OCI-LY7 (cell line): ENCODE data around the gene GATA5. TPM values are rescaled to one million over a fixed set of nuclear protein-coding genes. Genes with fewer than 3 reads are reported as not detected.

Experiments
- BruUV-seq: library from RNA; stranded (reverse); fragments of 400-500 nt; replicated peaks from 2 replicates; lab custom pipeline; 2021; lab: Mats Ljungman, UMichigan
- CTCF ChIA-PET: fragments of 300-600 bp; sonication (Branson Sonifier 250); formaldehyde crosslinking; loops from one replicate; lab custom pipeline; 2022; ENCODE audit warnings: antibody characterized with exemption; ENCODE audit not compliant: unreplicated experiment; lab: Charles Lee
- POLR2A ChIA-PET: fragments of 300-600 bp; sonication (Branson Sonifier 250); formaldehyde crosslinking; loops from one replicate; lab custom pipeline; 2022; ENCODE audit warnings: antibody characterized with exemption; lab: Charles Lee
- DNase-seq: peaks from one replicate; pipeline ENCODE4 v3.0.0-alpha.2; 2015; ENCODE audit warnings: low spot score
- H2AFZ ChIP-seq: fragments of 200-600 bp; sonication (generic), shearing (Covaris generic); 2 replicates; pipeline ENCODE4 v1.6.1; 2014; ENCODE audit warnings: mild to moderate bottlenecking, antibody characterized with exemption, low read length, moderate library complexity
- H3K27ac ChIP-seq: fragments of 200-600 bp; sonication (generic); 2 replicates; pipeline ENCODE4 v1.5.1; 2014; ENCODE audit warnings: mixed run types, low read depth, mild to moderate bottlenecking, moderate library complexity, low read length, inconsistent platforms; ENCODE audit not compliant: poor library complexity, severe bottlenecking
- H3K36me3 ChIP-seq: fragments of 200-600 bp; sonication (generic); 2 replicates; pipeline ENCODE4 v1.6.1; 2014; ENCODE audit warnings: mild to moderate bottlenecking, antibody characterized with exemption, low read length, moderate library complexity, mixed read lengths; ENCODE audit not compliant: insufficient read depth
- H3K4me1 ChIP-seq: fragments of 200-600 bp; sonication (generic); 2 replicates; pipeline ENCODE4 v1.5.1; 2014; ENCODE audit warnings: mild to moderate bottlenecking, low read length; ENCODE audit not compliant: insufficient read depth, poor library complexity, severe bottlenecking
- H3K4me2 ChIP-seq: fragments of 200-600 bp; sonication (generic); 2 replicates; pipeline ENCODE4 v1.6.1; 2014; ENCODE audit warnings: mild to moderate bottlenecking, low read length
- H3K4me3 ChIP-seq: fragments of 200-600 bp; sonication (generic); 2 replicates; pipeline ENCODE4 v1.5.1; 2014; ENCODE audit warnings: mild to moderate bottlenecking, low read depth, low read length; ENCODE audit not compliant: poor library complexity, severe bottlenecking
- H3K79me2 ChIP-seq: fragments of 200-600 bp; sonication (generic); 2 replicates; pipeline ENCODE4 v1.6.1; 2016; ENCODE audit warnings: low read depth, mild to moderate bottlenecking, low read length, moderate library complexity, mixed read lengths; ENCODE audit not compliant: insufficient read depth
- H3K9me2 ChIP-seq: fragments of 200-600 bp; sonication (generic); 2 replicates; pipeline ENCODE4 v1.6.1; 2016; ENCODE audit warnings: mild to moderate bottlenecking, low read length, mixed read lengths; ENCODE audit not compliant: insufficient read depth
- H3K9me3 ChIP-seq: fragments of 200-600 bp; sonication (generic); 2 replicates; pipeline ENCODE4 v1.6.1; 2014; ENCODE audit warnings: mild to moderate bottlenecking, mixed run types, low read length, mixed read lengths
- H4K20me1 ChIP-seq: fragments of 200-600 bp; sonication (generic); 2 replicates; pipeline ENCODE4 v1.6.1; 2014; ENCODE audit warnings: mild to moderate bottlenecking, antibody characterized with exemption, low read length, moderate library complexity, mixed read lengths; ENCODE audit not compliant: insufficient read depth
- EZH2phosphoT487 ChIP-seq: fragments of 200-600 bp; sonication (generic); IDR thresholded peaks from 2 replicates; pipeline ENCODE4 v1.6.1; 2018; ENCODE audit warnings: low read depth, borderline replicate concordance, mild to moderate bottlenecking, mixed run types, antibody characterized with exemption, low read length, moderate library complexity, mixed read lengths
- intact Hi-C: fragments of 100-400 bp; cut with micrococcal nuclease; formaldehyde crosslinking; loops from one replicate; pipeline ENCODE4 v1.10.0; 2022; ENCODE audit not compliant: unreplicated experiment
- total RNA-seq, 2 experiments: library from RNA; depleted of rRNA in 1 of 2; stranded (reverse); fragments of >200 nt in 1 of 2; shearing (Covaris generic) in 1 of 2; gene quantifications; 2 replicates each; pipeline ENCODE4 v1.2.3, GENCODE V29; 2014 to 2022
- TF ChIP-seq, protein P1 (sequence below): fragments of 200-600 bp; sonication (generic); conservative IDR thresholded peaks from 2 replicates; pipeline ENCODE4 v1.5.1; 2014; ENCODE audit warnings: mild to moderate bottlenecking, antibody characterized with exemption, low read length, moderate library complexity, mixed read lengths

Gene GATA5
- total RNA-seq, 2 experiments from 2014 or later = not detected

DNA sequence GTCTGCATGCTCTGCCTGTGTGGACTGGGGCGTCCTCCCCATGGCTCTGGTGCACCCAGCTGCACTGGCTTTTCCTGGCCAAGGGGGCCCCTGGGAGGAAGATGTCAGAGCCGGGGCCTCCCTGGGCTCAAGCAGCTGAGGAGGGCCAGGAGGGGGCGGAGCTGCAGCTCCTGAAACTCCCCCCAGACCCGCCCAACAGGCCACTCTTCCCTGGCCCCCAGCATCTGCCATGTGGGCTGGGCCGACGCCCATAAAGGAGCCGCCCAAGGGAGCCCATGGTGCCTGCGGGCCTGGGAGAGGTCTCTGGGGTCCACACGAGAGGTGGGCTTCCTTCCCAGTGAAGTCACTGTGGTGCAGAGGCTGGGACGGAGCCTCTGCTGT is 52.5 kb downstream of the GATA5 start:
- BruUV-seq = no TSS peak
- TF ChIP-seq EZH2phosphoT487 = no peak
- TF ChIP-seq, protein P1, sequence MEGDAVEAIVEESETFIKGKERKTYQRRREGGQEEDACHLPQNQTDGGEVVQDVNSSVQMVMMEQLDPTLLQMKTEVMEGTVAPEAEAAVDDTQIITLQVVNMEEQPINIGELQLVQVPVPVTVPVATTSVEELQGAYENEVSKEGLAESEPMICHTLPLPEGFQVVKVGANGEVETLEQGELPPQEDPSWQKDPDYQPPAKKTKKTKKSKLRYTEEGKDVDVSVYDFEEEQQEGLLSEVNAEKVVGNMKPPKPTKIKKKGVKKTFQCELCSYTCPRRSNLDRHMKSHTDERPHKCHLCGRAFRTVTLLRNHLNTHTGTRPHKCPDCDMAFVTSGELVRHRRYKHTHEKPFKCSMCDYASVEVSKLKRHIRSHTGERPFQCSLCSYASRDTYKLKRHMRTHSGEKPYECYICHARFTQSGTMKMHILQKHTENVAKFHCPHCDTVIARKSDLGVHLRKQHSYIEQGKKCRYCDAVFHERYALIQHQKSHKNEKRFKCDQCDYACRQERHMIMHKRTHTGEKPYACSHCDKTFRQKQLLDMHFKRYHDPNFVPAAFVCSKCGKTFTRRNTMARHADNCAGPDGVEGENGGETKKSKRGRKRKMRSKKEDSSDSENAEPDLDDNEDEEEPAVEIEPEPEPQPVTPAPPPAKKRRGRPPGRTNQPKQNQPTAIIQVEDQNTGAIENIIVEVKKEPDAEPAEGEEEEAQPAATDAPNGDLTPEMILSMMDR = no peak

DNA sequence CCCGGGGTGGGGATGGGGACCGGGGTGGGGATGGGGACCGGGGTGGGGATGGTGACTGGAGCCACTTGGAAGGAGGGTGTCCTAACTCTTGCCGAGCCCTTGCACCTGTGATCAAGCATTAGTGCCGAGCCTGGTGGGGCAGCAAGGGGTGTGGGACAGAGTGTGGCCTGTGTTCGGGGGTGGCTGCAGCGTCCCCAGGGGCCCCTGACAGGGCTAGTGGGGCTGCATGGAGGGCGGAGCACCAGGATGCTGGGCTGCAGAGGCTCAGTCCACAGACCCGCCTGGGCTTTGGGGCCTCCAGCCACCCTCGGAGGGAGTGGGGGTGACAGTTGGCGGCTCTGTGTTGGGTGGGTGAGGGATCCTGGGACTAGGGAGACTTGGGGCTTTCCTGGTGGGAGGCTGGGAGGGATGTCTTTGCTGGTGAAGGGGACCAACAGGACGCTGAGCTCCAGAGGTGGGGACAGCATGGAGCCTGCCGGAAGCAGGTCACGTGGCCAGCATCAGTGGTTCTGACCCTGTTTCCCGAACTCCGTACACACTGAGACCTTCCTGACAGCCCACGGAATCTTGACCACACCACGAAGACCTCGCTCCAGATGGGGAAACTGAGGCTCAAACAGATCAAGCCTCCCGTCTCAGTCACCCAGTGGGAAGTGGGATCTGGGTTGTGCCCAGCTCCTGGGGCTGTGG is 53.0 kb downstream of the GATA5 start:
- H3K9me2 ChIP-seq = no peaks in the 10 kb centered on the region
- no peak for TF ChIP-seq EZH2phosphoT487
- TF ChIP-seq, protein P1 = no peak
- intact Hi-C loops = no loop called here
- H3K36me3 ChIP-seq = no peaks in the 10 kb centered on the region
- H3K4me3 ChIP-seq = no peak overlapping the region
- H2AFZ ChIP-seq = no peak overlapping the region
- ChIA-PET CTCF (no interaction called here), POLR2A (no interaction called here)
- no peaks in the 10 kb centered on the region for H3K9me3 ChIP-seq
- no peaks in the 10 kb centered on the region for H4K20me1 ChIP-seq
- H3K4me1 ChIP-seq = no peaks in the 10 kb centered on the region
- no peak for DNase-seq
- no peak overlapping the region for H3K4me2 ChIP-seq
- no peak overlapping the region for H3K27ac ChIP-seq
- no peaks in the 10 kb centered on the region for H3K79me2 ChIP-seq
- BruUV-seq = no TSS peak

More for the DNA sequence above, 52.5 kb downstream of the GATA5 start:
- no peaks in the 10 kb centered on the region for H3K36me3 ChIP-seq
- ChIA-PET CTCF (no interaction called here), POLR2A (no interaction called here)
- DNase-seq = no peak
- intact Hi-C loops = no loop called here
- H3K9me3 ChIP-seq = no peaks in the 10 kb centered on the region
- no peaks in the 10 kb centered on the region for H3K79me2 ChIP-seq
- no peaks in the 10 kb centered on the region for H3K9me2 ChIP-seq
- no peak overlapping the region for H3K4me3 ChIP-seq
- no peak overlapping the region for H3K4me2 ChIP-seq
- H2AFZ ChIP-seq = no peak overlapping the region
- no peaks in the 10 kb centered on the region for H3K4me1 ChIP-seq
- no peak overlapping the region for H3K27ac ChIP-seq
- H4K20me1 ChIP-seq = no peaks in the 10 kb centered on the region

DNA sequence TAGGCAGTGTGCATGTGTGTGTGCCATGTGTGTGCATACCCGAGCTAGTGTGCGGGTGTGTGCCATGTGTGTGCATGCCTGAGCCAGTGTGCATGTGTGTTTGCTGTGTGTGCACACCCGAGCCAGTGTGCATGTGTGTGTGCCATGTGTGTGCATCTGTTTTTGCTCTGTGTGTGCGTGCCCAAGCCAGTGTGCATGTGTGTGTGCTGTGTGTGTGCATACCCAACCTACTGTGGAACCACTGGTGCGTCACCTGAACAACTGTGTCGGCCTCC is 54.1 kb downstream of the GATA5 start:
- ChIA-PET POLR2A (no interaction called here), CTCF (no interaction called here)
- intact Hi-C loops = no loop called here
- Histone ChIP-seq H2AFZ (no peak overlapping the region), H3K36me3 (no peaks in the 10 kb centered on the region), H3K27ac (no peak overlapping the region), H3K4me1 (no peaks in the 10 kb centered on the region), H4K20me1 (no peaks in the 10 kb centered on the region), H3K9me2 (no peaks in the 10 kb centered on the region), H3K9me3 (no peaks in the 10 kb centered on the region), H3K79me2 (no peaks in the 10 kb centered on the region), H3K4me3 (no peak overlapping the region), H3K4me2 (no peak overlapping the region)
- BruUV-seq = no TSS peak
- no peak for DNase-seq
- TF ChIP-seq EZH2phosphoT487 = no peak
- TF ChIP-seq, protein P1 = no peak
